ENCODE measurements around the gene MLH3. TPM values are rescaled to one million over a fixed set of nuclear protein-coding genes. Genes with fewer than 3 reads are reported as not detected.

The MLH3 gene
- total and polyA plus RNA-seq, 2 experiments from 2014 or later, result 10.8 to 12.3 TPM

DNA sequence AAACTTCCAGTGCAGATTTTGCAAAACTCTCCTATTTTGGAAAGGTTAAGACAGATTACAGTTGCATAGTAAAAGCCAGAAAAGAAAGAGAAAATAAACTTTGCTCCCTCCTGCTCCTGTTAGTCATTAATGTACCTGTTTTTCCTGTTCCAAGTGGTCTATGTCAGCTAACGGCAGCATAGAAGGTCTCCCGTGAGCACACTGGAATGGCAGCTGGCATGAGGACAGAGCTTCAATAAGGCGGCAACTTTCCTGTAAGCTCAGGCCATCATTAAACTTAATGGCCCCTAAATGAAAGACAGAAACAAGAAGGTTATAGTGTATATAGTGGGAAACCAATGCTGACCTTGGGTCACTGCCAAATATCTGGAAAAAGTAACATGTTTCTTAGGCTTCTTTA lies 32.6 kb downstream of the MLH3 start:
- Histone ChIP-seq H4K20me1 (ENCODE audit: insufficient read depth) (no peaks in the 10 kb centered on the region), H2AFZ (no peak overlapping the region), H3K9me3 (ENCODE audit: low read depth) (no peaks in the 10 kb centered on the region), H3K4me3 (no peak overlapping the region), H3K27me3 (replicated peaks; ENCODE audit: insufficient read depth) (no peaks in the 10 kb centered on the region), H3F3A (ENCODE audit: insufficient read depth) (peaks cover 7% of the 10 kb centered on the region; the same call in 1 of the 2 replicates), H3K79me2 (ENCODE audit: insufficient read depth) (no peaks in the 10 kb centered on the region), H3K9me2 (ENCODE audit: insufficient read depth) (no peaks in the 10 kb centered on the region), H3K9ac (no peak overlapping the region), H3K27ac (no peak overlapping the region), H3K4me1 (ENCODE audit: insufficient read depth) (no peaks in the 10 kb centered on the region), H3K36me3 (ENCODE audit: low read depth) (peaks cover 60% of the 10 kb centered on the region), H3K4me2 (ENCODE audit: unreplicated experiment) (no peak overlapping the region)
- no peak for DNase-seq
- TF ChIP-seq EZH2phosphoT487 (IDR thresholded peaks at IDR 0.05; ENCODE audit: insufficient read depth, low read depth), result no peak
- no peak for TF ChIP-seq EZH2 (IDR thresholded peaks at IDR 0.05; ENCODE audit: insufficient read depth, poor library complexity, severe bottlenecking)
- WGBS, 2 experiments (ENCODE audit: low coverage in 1 of 2, low lambda C conversion rate in 2 of 2, missing lambda C conversion rate in 2 of 2), result 97 to 99% methylated on average over 3 of the region's 3 CpGs
- in situ Hi-C loops (cut with MboI), result no loop called here

DNA sequence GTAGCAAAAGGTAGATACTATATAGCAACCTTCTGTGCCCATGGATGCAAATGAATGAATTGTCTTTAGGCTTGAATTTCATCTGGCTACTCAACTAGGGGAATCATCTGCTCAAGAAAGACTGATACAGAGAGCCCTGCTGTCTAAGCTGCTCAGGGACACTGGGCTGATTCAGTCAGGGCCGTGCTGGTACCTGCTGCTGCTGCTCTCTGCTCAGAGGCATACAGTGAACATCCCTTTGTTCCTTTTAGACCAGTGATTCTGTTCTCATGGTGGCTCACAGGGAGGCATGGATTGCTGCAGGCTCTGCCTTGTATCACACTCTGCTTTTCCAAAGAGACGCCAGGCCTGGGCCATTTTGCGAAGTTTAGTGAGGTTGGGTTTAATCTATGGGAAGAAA lies 34.5 kb downstream of the MLH3 start:
- H3K9me3 ChIP-seq (ENCODE audit: low read depth), result no peaks in the 10 kb centered on the region
- no peaks in the 10 kb centered on the region for H3K79me2 ChIP-seq (ENCODE audit: insufficient read depth)
- no peak for TF ChIP-seq EZH2phosphoT487 (IDR thresholded peaks at IDR 0.05; ENCODE audit: insufficient read depth, low read depth)
- TF ChIP-seq EZH2 (IDR thresholded peaks at IDR 0.05; ENCODE audit: insufficient read depth, poor library complexity, severe bottlenecking), result no peak
- H2AFZ ChIP-seq, result no peak overlapping the region
- no peak overlapping the region for H3K9ac ChIP-seq
- H3F3A ChIP-seq (ENCODE audit: insufficient read depth), result peaks cover 12% of the 10 kb centered on the region
- no peaks in the 10 kb centered on the region for H3K27me3 ChIP-seq (replicated peaks; ENCODE audit: insufficient read depth)
- no peak overlapping the region for H3K27ac ChIP-seq
- peaks cover 10% of the 10 kb centered on the region for H3K4me1 ChIP-seq (ENCODE audit: insufficient read depth)
- no peak overlapping the region for H3K4me3 ChIP-seq
- in situ Hi-C loops (cut with MboI), result no loop called here
- peaks cover 48% of the 10 kb centered on the region for H3K36me3 ChIP-seq (ENCODE audit: low read depth)
- WGBS, 2 experiments (ENCODE audit: low coverage in 1 of 2, low lambda C conversion rate in 2 of 2, missing lambda C conversion rate in 2 of 2), result 79 to 87% methylated on average over 3 of the region's 3 CpGs
- no peaks in the 10 kb centered on the region for H4K20me1 ChIP-seq (ENCODE audit: insufficient read depth)
- DNase-seq, result no peak
- no peak overlapping the region for H3K4me2 ChIP-seq (ENCODE audit: unreplicated experiment)
- no peaks in the 10 kb centered on the region for H3K9me2 ChIP-seq (ENCODE audit: insufficient read depth)

DNA sequence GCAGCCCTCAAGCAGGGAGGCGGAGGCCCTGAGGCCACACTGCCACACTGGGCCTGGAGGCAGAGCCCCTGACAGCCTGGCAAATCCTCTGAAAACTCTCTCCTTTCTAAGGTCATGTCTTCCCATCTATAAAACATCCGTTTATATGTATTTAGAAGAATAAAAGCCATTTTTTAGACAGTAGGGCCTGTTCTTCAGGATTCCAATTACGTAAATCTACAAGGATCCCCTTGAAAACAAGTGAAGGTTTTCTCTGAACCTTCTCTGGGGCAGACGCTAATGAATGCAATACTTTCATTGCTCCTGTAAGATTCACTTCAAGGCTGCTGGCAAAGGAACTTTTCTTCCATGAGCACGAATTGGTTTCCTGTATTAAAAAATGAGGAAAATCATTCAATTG lies 35.8 kb downstream of the MLH3 start:
- no peak overlapping the region for H3K27ac ChIP-seq
- peaks cover 23% of the 10 kb centered on the region for H3K4me1 ChIP-seq (ENCODE audit: insufficient read depth)
- H2AFZ ChIP-seq, result no peak overlapping the region
- TF ChIP-seq EZH2 (IDR thresholded peaks at IDR 0.05; ENCODE audit: insufficient read depth, poor library complexity, severe bottlenecking) (no peak), EZH2phosphoT487 (IDR thresholded peaks at IDR 0.05; ENCODE audit: insufficient read depth, low read depth) (no peak)
- WGBS, 2 experiments (ENCODE audit: low coverage in 1 of 2, low lambda C conversion rate in 2 of 2, missing lambda C conversion rate in 2 of 2), result 79 to 83% methylated on average over 5 of the region's 5 CpGs
- in situ Hi-C loops (cut with MboI), result no loop called here
- H3K4me2 ChIP-seq (ENCODE audit: unreplicated experiment), result no peak overlapping the region
- no peak for DNase-seq
- H3K9me3 ChIP-seq (ENCODE audit: low read depth), result no peaks in the 10 kb centered on the region
- no peaks in the 10 kb centered on the region for H4K20me1 ChIP-seq (ENCODE audit: insufficient read depth)
- H3F3A ChIP-seq (ENCODE audit: insufficient read depth), result peaks cover 25% of the 10 kb centered on the region
- no peaks in the 10 kb centered on the region for H3K27me3 ChIP-seq (replicated peaks; ENCODE audit: insufficient read depth)
- H3K4me3 ChIP-seq, result no peak overlapping the region
- no peaks in the 10 kb centered on the region for H3K9me2 ChIP-seq (ENCODE audit: insufficient read depth)
- peaks cover 40% of the 10 kb centered on the region for H3K36me3 ChIP-seq (ENCODE audit: low read depth)
- H3K79me2 ChIP-seq (ENCODE audit: insufficient read depth), result no peaks in the 10 kb centered on the region
- H3K9ac ChIP-seq, result no peak overlapping the region

DNA sequence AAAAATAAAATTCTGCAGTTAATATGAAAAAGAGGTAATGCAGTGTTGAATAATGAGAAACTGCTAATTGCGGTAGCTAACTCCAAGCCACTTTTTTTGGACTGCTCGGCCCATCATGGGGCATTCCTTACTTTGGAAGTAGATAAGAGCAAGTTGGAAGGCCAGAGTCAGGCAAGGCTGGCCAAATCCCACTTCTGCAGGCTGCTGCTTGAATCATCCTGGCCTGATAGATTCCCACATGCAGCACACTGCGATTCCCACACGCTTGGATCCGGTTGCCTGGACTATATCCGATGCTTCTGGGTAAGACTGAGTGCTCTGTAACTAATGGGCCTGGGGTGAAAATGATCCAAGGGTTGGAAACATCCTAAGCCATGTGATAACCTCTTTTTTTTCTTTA lies 38.0 kb downstream of the MLH3 start:
- Histone ChIP-seq H4K20me1 (ENCODE audit: insufficient read depth) (no peaks in the 10 kb centered on the region), H3K9me3 (ENCODE audit: low read depth) (no peaks in the 10 kb centered on the region), H3K27ac (no peak overlapping the region), H3K27me3 (replicated peaks; ENCODE audit: insufficient read depth) (no peaks in the 10 kb centered on the region), H3K4me1 (ENCODE audit: insufficient read depth) (peaks cover 28% of the 10 kb centered on the region), H3K36me3 (ENCODE audit: low read depth) (peaks cover 39% of the 10 kb centered on the region), H3K4me2 (ENCODE audit: unreplicated experiment) (no peak overlapping the region), H3K79me2 (ENCODE audit: insufficient read depth) (no peaks in the 10 kb centered on the region), H3K4me3 (no peak overlapping the region), H3K9ac (no peak overlapping the region), H3K9me2 (ENCODE audit: insufficient read depth) (no peaks in the 10 kb centered on the region), H3F3A (ENCODE audit: insufficient read depth) (peaks cover 42% of the 10 kb centered on the region), H2AFZ (no peak overlapping the region)
- WGBS, 2 experiments (ENCODE audit: low coverage in 1 of 2, low lambda C conversion rate in 2 of 2, missing lambda C conversion rate in 2 of 2), result 62 to 66% methylated on average over 6 of the region's 6 CpGs
- TF ChIP-seq EZH2 (IDR thresholded peaks at IDR 0.05; ENCODE audit: insufficient read depth, poor library complexity, severe bottlenecking) (no peak), EZH2phosphoT487 (IDR thresholded peaks at IDR 0.05; ENCODE audit: insufficient read depth, low read depth) (no peak)
- no peak for DNase-seq
- in situ Hi-C loops (cut with MboI), result no loop called here
